Thoracic aorta (tissue), 2 donors: ENCODE measurements around the gene SMAD6. TPM values are rescaled to one million over a fixed set of nuclear protein-coding genes. Genes with fewer than 3 reads are reported as not detected.

ENCODE experiments used
- ATAC-seq: fragments of 150-250 bp; one replicate; pipeline ENCODE4 v1.8.0; 2017; ENCODE audit warnings: low read depth; ENCODE audit not compliant: insufficient number of reproducible peaks, low FRiP score
- DNase-seq: peaks from one replicate; pipeline ENCODE4 v3.0.0-alpha.2; 2020; ENCODE audit warnings: low spot score
- H3K27ac ChIP-seq, 2 donors: fragments of 200-600 bp; sonication (generic); 1 replicate in 1 of 2; 2 replicates in 1 of 2; pipeline ENCODE4 v1.5.1; 2016; ENCODE audit warnings: mild to moderate bottlenecking in 2 of 2, moderate library complexity in 2 of 2
- H3K27me3 ChIP-seq: fragments of 200-600 bp; sonication (generic); replicated peaks from 2 replicates; pipeline ENCODE4 v1.6.0; 2016; ENCODE audit warnings: mild to moderate bottlenecking; ENCODE audit not compliant: insufficient read depth
- H3K36me3 ChIP-seq: fragments of 200-600 bp; sonication (generic); one replicate; pipeline ENCODE4 v1.5.1; 2016
- H3K4me1 ChIP-seq, 2 donors: fragments of 200-600 bp; sonication (generic); 1 replicate in 1 of 2; 2 replicates in 1 of 2; pipeline versions ENCODE4 v1.5.1 to v1.6.0; 2016; ENCODE audit warnings: low read depth in 2 of 2, mild to moderate bottlenecking in 1 of 2; ENCODE audit not compliant: control insufficient read depth in 1 of 2
- H3K4me3 ChIP-seq: fragments of 200-600 bp; sonication (generic); 2 replicates; pipeline ENCODE4 v1.5.1; 2016; ENCODE audit warnings: mild to moderate bottlenecking
- H3K9me3 ChIP-seq: fragments of 200-600 bp; sonication (generic); 2 replicates; pipeline ENCODE4 v1.5.1; 2016
- CTCF ChIP-seq: fragments of 200-600 bp; sonication (generic); IDR thresholded peaks from one replicate; pipeline ENCODE4 v1.5.1; 2019; ENCODE audit warnings: antibody characterized with exemption
- total RNA-seq, 2 donors: library from RNA; depleted of rRNA; stranded (reverse); fragments of >200 nt; gene quantifications; one replicate each; pipeline versions ENCODE4 v1.1.0 to v1.2.3, GENCODE V29; 2016

SMAD6 gene
- total RNA-seq, 2 donors from 2014 or later: 73.3 to 113 TPM

DNA sequence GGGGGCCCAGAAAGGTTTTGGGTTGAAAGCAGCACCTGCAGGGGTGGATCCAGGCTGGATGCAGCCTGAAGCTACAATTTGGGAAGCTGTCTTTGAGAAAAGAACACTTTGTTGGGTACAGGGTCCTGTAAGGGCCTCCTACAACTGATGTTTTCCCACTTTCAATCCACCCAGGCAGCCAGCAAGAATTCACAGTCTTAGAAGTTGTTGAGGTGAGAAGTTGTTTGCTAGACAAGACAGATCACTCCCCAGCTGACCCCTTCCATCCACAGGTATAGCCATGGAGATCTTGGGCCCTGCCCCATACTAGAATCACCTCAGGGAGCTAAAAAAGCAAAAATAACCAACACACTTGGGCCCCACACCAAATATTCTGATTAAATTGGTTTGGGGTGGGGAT is 10.3 kb upstream of the SMAD6 start:
- no peaks in the 10 kb centered on the region for H3K9me3 ChIP-seq
- no peak overlapping the region for H3K27ac ChIP-seq
- no peak for TF ChIP-seq CTCF
- H3K4me3 ChIP-seq: no peak overlapping the region
- H3K4me1 ChIP-seq: no peaks in the 10 kb centered on the region
- no peaks in the 10 kb centered on the region for H3K36me3 ChIP-seq
- no peaks in the 10 kb centered on the region for H3K27me3 ChIP-seq
- no peak for ATAC-seq
- DNase-seq: no peak

DNA sequence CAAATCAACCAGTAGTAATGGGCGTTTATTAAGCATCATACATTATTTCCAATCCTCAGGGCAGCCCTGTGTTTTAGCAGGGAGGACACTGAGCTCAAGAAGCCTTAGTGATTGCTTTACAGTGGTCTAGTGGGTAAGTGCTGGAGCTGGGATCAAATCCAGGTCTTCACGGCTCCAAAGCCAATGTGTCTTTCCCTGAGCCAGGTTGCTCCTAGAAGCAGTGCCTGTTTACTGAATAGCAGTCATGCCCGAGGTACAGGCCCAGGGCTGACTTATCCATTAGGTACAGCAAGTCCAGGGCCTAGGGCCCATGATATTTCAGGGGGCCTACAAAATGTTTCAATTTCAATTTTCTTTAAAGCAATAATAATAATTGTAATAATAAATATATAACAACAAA is 9.6 kb upstream of the SMAD6 start:
- Histone ChIP-seq H3K27me3 (no peaks in the 10 kb centered on the region), H3K4me1 (no peaks in the 10 kb centered on the region), H3K4me3 (no peak overlapping the region), H3K36me3 (no peaks in the 10 kb centered on the region), H3K9me3 (no peaks in the 10 kb centered on the region), H3K27ac (no peak overlapping the region)
- TF ChIP-seq CTCF: no peak
- DNase-seq: no peak
- no peak for ATAC-seq

GRCh38 chr15:66692808-66693596 is 9.0 kb upstream of the SMAD6 start:
- Histone ChIP-seq H3K4me3 (no peak overlapping the region), H3K27ac (no peak overlapping the region), H3K9me3 (no peaks in the 10 kb centered on the region), H3K4me1 (peaks cover 0 to 2% of the 10 kb centered on the region in 2 donors), H3K27me3 (no peaks in the 10 kb centered on the region), H3K36me3 (no peaks in the 10 kb centered on the region)
- DNase-seq (no peak), ATAC-seq (no peak)
- TF ChIP-seq CTCF: no peak

DNA sequence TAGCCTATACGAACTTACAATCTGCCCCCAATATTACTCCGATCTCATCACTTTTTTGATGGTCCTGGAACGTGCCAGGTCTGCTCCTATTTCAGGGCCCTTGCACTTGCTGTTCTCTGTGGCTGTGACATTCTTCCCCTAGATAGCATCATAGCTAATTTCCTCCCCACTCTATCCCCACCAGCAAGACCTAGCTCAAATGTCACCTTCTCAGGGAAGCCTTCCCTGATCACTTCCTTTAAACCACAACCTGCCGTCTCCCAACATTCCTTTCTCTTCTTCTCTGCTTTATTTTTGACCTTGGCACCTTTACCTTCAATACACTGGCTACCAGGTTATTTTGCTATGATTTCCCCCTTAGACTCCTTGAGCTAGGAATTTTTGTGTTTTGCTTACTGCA is 5.3 kb upstream of the SMAD6 start:
- DNase-seq (no peak), ATAC-seq (no peak)
- Histone ChIP-seq H3K36me3 (no peaks in the 10 kb centered on the region), H3K27ac (no peak overlapping the region), H3K4me1 (peaks cover 0 to 14% of the 10 kb centered on the region in 2 donors), H3K27me3 (no peaks in the 10 kb centered on the region), H3K9me3 (no peaks in the 10 kb centered on the region), H3K4me3 (no peak overlapping the region)
- no peak for TF ChIP-seq CTCF

GRCh38 chr15:66698318-66698961 is 3.6 kb upstream of the SMAD6 start:
- TF ChIP-seq CTCF: peak; percentile 82
- Histone ChIP-seq H3K9me3 (no peaks in the 10 kb centered on the region), H3K36me3 (no peaks in the 10 kb centered on the region), H3K4me3 (no peak overlapping the region), H3K27ac (peak overlapping the region; percentile 21 to 41), H3K27me3 (no peaks in the 10 kb centered on the region), H3K4me1 (peaks cover 0 to 14% of the 10 kb centered on the region in 2 donors)
- peak; percentile 42 for DNase-seq
- no peak for ATAC-seq
